Thyroid gland (tissue), 4 donors: ENCODE data around the gene PCBD1. TPM values are rescaled to one million over a fixed set of nuclear protein-coding genes. Genes with fewer than 3 reads are reported as not detected.
A peak's percentile ranks its signal among the peaks of the same experiment; 100 is the strongest.

Experiments used
- DNase-seq, 2 donors: peaks; one replicate each; pipeline ENCODE4 v3.0.0-alpha.2; 2019
- H3K27ac ChIP-seq, 3 donors: fragments of 200-600 bp; sonication (generic); 1 replicate in 2 of 3; 2 replicates in 1 of 3; pipeline ENCODE4 v1.5.1; 2016 to 2019; ENCODE audit warnings: mild to moderate bottlenecking in 1 of 3, moderate library complexity in 1 of 3
- H3K27me3 ChIP-seq: fragments of 200-600 bp; sonication (generic); one replicate; pipeline ENCODE4 v1.5.1; 2019
- H3K36me3 ChIP-seq, 2 donors: fragments of 200-600 bp; sonication (generic); one replicate each; pipeline ENCODE4 v1.5.1; 2016 to 2019
- H3K4me1 ChIP-seq, 2 donors: fragments of 200-600 bp; sonication (generic); one replicate each; pipeline ENCODE4 v1.5.1; 2017 to 2019
- H3K4me3 ChIP-seq, 3 donors: fragments of 200-600 bp; sonication (generic); replicated peaks in 1 of 3; 1 replicate in 2 of 3; 2 replicates in 1 of 3; pipeline ENCODE4 v1.5.1; 2016; ENCODE audit warnings: mild to moderate bottlenecking in 1 of 3
- H3K9me3 ChIP-seq: fragments of 200-600 bp; sonication (generic); one replicate; pipeline ENCODE4 v1.5.1; 2017
- CTCF ChIP-seq, 6 experiments: fragments of 200-600 bp in 3 of 6; fragments of 450-650 bp in 3 of 6; sonication (generic) in 3 of 6; IDR thresholded peaks; one replicate each; pipeline ENCODE4 v1.5.1; 2016 to 2019; ENCODE audit warnings: antibody characterized with exemption in 6 of 6, mild to moderate bottlenecking in 2 of 6, inconsistent platforms in 1 of 6, moderate library complexity in 1 of 6
- POLR2A ChIP-seq, 2 donors: fragments of 450-650 bp; IDR thresholded peaks; one replicate each; pipeline ENCODE4 v1.6.1; 2017; ENCODE audit warnings: antibody characterized with exemption in 2 of 2, mild to moderate bottlenecking in 2 of 2, moderate library complexity in 1 of 2
- WGBS, 2 donors: methylation state at CpG; one replicate each; pipeline ENCODE4 v1.1.5; 2017; 5-methylcytosine and 5-hydroxymethylcytosine counted together
- intact Hi-C: fragments of 100-400 bp; cut with DNase I; formaldehyde crosslinking; loops from one replicate; pipeline ENCODE4 v1.15.1; 2023
- total RNA-seq, 4 donors: library from RNA; depleted of rRNA; stranded (reverse); fragments of >200 nt; gene quantifications; one replicate each; pipeline ENCODE4 v1.2.3, GENCODE V29; 2016

Gene PCBD1
- total RNA-seq, 4 donors from 2014 or later = 39.4 to 124 (median 86.8) TPM

- Histone ChIP-seq H3K36me3 (peaks cover 8 to 15% of the 10 kb centered on the region in 2 donors), H3K9me3 (no peaks in the 10 kb centered on the region)
Measured at GRCh38 chr10:70856454-70856853, 31.9 kb downstream of the PCBD1 start.

GRCh38 chr10:70853457-70853856 lies 34.9 kb downstream of the PCBD1 start:
- TF ChIP-seq POLR2A (IDR thresholded peaks at IDR 0.05) = no peak
- no peak for TF ChIP-seq CTCF (IDR thresholded peaks at IDR 0.05)
- Histone ChIP-seq H3K27me3 (no peaks in the 10 kb centered on the region), H3K27ac (no peak overlapping the region), H3K9me3 (no peaks in the 10 kb centered on the region), H3K4me3 (no peak overlapping the region), H3K4me1 (peaks cover 6 to 11% of the 10 kb centered on the region in 2 donors), H3K36me3 (peaks cover 5 to 20% of the 10 kb centered on the region in 2 donors)
- 93 to 96% methylated on average over 1 of the region's 1 CpG for WGBS, 2 donors
- DNase-seq = no peak
- intact Hi-C loops = no loop called here

More at GRCh38 chr10:70856454-70856853, 31.9 kb downstream of the PCBD1 start:
- WGBS, 2 donors = 17 to 35% methylated on average over 2 of the region's 2 CpGs
- no peak for TF ChIP-seq POLR2A (IDR thresholded peaks at IDR 0.05)
- TF ChIP-seq CTCF (IDR thresholded peaks at IDR 0.05) = no peak
- DNase-seq = peak; percentile 84 to 86
- intact Hi-C loops = no loop called here
- H3K27me3 ChIP-seq = no peaks in the 10 kb centered on the region
- H3K27ac ChIP-seq = peak overlapping the region; percentile 21 to 58 (median 36)
- H3K4me1 ChIP-seq = peaks cover 6 to 11% of the 10 kb centered on the region in 2 donors
- H3K4me3 ChIP-seq = no peak overlapping the region

DNA sequence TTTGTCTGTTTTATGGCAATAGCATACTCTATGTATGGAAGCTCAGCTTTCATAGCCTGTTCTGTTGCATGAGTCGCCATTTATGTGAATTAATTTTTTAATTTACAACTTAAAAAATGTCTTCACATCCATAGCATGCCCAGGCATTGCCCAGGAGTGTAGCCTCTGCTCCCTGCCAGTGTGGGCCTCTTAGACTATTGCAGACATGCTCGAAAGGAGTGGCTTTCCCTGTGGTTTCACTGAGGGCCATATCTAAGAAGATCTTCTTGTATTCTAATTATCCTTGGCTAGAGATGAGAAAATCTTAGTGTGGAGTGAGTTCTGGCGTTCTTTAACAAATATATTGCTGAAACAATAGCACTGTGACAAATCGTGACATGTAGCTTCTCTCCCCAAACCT lies 35.3 kb downstream of the PCBD1 start:
- TF ChIP-seq POLR2A (IDR thresholded peaks at IDR 0.05) = no peak
- TF ChIP-seq CTCF (IDR thresholded peaks at IDR 0.05) = no peak
- Histone ChIP-seq H3K27ac (no peak overlapping the region), H3K9me3 (no peaks in the 10 kb centered on the region), H3K4me1 (peaks cover 6 to 11% of the 10 kb centered on the region in 2 donors), H3K4me3 (no peak overlapping the region), H3K27me3 (no peaks in the 10 kb centered on the region), H3K36me3 (peaks cover 5 to 17% of the 10 kb centered on the region in 2 donors)
- 96% methylated on average over 4 of the region's 4 CpGs for WGBS, 2 donors
- no peak for DNase-seq
- intact Hi-C loops = no loop called here

GRCh38 chr10:70851597-70852475 lies 36.5 kb downstream of the PCBD1 start:
- no peak for DNase-seq
- Histone ChIP-seq H3K4me1 (peaks cover 3% of the 10 kb centered on the region in 2 donors), H3K27me3 (no peaks in the 10 kb centered on the region), H3K36me3 (peaks cover 3 to 11% of the 10 kb centered on the region in 2 donors), H3K4me3 (no peak overlapping the region), H3K9me3 (no peaks in the 10 kb centered on the region), H3K27ac (no peak overlapping the region)
- TF ChIP-seq CTCF (IDR thresholded peaks at IDR 0.05) (no peak), POLR2A (IDR thresholded peaks at IDR 0.05) (no peak)
- intact Hi-C loops = no loop called here
- whole genome bisulfite sequencing, 2 donors = 85 to 90% methylated on average over 5 of the region's 5 CpGs

DNA sequence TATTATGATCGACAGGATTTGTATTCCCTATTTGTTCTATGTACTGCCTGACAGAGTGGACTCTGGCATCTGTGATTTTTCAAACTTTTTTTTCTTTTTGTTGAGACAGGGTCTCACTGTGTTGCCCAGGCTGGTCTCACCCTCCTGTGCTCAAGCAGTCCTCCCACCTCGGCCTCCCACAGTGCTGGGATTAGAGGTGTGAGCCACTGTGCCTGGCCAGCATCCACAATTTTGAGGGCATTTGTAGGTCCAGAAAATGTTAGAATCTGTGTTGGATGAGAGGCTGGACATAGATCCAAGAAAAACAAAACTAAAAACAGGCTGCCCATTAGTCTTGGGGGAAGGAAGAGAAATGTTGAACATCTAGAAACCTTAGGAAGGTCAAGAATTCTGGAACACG lies 38.3 kb downstream of the PCBD1 start:
- Histone ChIP-seq H3K27me3 (no peaks in the 10 kb centered on the region), H3K9me3 (no peaks in the 10 kb centered on the region), H3K27ac (no peak overlapping the region), H3K4me3 (no peak overlapping the region), H3K4me1 (no peaks in the 10 kb centered on the region), H3K36me3 (peaks cover 0 to 17% of the 10 kb centered on the region in 2 donors)
- no peak for DNase-seq
- TF ChIP-seq POLR2A (IDR thresholded peaks at IDR 0.05) (no peak), CTCF (IDR thresholded peaks at IDR 0.05) (no peak)
- intact Hi-C loops = no loop called here
- WGBS, 2 donors = 88 to 89% methylated on average over 3 of the region's 3 CpGs
